HG03066 (cell line): ENCODE measurements around the gene TNFRSF12A.

Experiments
- ATAC-seq: cut with Tn5 transposase; IDR thresholded peaks from one replicate; pipeline ENCODE4 v1.9.1; 2021; ENCODE audit warnings: low read depth; ENCODE audit not compliant: unreplicated experiment

The TNFRSF12A gene

DNA sequence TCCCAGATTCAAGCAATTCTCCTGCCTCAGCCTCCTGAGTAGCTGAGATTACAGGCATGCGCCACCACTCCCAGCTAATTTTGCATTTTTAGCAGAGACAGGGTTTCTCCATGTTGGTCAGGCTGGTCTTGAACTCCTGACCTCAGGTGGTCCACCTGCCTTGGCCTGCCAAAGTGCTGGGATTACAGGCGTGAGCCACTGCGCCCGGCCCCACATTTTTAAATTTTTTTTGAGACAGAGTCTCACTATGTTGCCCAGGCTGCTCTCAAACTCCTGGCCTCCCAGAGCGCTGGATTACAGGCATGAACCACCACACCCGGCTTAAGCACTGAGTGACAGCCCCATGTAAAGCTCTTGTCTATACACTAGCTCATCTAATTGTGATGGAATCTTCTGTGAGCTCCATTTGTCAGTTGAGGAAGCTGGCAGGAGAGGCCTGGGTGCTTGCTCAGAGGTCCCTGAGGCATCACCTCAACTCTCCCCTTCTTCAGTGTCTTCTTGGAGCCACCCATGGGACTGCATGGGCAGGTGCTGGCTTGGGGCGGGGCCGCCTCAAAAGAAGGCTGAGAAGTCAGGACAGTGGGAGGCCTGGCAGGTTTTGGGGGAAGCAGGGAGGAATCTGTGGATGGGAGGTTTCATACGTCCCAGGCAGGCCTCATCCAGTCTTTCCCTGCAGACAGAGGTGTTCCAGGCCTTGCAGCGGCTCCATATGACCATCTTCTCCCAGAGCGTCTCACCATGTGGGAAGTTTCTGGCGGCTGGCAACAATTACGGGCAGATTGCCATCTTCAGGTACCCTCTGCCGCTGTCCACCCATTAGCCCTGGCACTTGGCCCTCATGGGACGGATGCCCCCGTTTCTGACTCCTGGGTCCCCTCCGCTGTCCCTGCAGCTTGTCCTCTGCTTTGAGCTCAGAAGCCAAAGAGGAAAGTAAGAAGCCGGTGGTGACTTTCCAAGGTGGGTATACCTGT lies 5.1 kb downstream of the TNFRSF12A start:
- ATAC-seq = no peak

DNA sequence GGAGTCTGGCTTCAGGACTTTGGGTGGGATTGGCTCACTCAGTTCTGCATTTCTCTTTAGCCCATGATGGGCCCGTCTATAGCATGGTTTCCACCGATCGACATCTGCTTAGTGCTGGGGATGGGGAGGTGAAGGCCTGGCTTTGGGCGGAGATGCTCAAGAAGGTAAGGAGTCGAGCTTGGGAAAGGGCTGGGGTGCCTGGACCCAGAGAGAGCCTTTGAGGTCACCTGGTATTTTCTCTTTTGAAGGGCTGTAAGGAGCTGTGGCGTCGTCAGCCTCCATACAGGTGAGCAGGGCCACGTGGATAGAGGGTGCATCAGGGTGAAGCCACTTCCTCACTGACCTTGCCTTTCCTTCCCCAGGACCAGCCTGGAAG lies 5.8 kb downstream of the TNFRSF12A start:
- ATAC-seq = no peak

DNA sequence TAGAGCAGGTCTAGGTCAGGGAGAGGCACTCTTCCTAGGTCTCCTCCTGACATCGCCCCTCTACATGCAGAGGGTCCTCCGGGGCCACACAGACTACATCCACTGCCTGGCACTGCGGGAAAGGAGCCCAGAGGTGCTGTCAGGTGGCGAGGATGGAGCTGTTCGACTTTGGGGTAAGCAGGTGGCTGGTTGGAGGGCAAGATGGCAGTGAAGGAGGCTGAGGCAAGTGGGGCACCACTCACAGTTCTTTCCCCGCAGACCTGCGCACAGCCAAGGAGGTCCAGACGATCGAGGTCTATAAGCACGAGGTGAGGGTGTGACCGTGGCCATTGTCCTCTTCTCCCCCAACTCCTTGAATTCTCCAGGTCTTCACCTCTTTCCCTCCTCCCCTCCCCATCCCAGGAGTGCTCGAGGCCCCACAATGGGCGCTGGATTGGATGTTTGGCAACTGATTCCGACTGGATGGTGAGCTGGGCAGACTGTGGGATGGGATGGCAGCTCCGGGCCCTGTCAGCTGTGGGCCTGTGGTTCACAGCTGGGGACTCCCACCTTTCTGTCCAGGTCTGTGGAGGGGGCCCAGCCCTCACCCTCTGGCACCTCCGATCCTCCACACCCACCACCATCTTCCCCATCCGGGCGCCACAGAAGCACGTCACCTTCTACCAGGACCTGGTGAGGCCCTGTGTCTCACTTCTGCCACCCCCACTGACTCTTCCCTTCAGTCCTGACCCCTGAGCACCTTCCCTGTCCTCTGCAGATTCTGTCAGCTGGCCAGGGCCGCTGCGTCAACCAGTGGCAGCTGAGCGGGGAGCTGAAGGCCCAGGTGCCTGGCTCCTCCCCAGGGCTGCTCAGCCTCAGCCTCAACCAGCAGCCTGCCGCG lies 6.7 kb downstream of the TNFRSF12A start:
- ATAC-seq = no peak

DNA sequence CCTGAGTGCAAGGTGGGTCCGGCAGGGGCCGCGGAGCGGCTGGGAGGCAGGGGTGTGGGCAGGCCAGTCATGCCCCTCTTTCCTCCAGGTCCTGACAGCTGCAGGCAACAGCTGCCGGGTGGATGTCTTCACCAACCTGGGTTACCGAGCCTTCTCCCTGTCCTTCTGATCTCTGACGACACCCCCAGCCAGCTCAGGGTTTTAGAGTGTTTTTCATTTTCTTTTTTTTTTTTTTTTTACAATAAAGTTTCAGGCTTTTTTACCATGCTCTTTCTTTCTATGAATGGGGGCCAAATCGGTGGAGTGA lies 7.3 kb downstream of the TNFRSF12A start:
- ATAC-seq = no peak

DNA sequence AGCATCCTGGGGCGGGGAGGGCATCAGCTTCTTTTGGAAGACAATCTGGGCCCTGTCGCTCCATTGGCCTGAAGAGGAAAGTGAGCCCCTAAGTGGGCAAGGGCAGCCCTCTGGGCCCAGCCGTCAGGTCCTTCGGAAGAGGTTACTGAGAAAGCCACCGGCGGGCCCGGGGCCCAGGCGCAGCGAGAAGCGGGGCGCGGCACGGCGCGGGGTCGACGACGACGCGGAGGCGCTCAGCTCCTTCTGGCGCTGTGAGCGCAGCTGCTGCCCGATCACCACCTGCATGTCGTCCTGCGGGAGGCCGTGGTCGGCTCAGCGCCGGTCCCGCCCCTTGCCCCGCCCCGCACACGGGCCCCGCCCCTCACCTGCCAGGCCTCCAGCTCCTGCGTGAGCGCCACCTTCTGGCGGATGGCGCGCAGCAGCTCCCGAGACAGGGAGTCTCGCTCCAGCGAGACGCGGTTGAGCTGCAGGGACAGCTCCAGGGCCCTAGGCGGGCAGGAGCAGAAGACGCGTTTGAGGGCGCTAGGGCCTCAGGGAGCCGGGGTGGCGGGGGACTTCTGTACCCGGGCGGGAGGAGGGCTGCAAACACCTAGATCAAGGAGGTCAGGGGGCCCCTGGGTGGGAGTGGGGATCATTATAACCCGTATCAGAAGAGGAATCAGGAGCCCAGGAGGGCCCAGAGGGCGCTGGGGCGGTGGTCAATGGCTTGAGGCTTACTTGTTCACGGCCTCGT lies 8.0 kb downstream of the TNFRSF12A start:
- no peak for ATAC-seq

DNA sequence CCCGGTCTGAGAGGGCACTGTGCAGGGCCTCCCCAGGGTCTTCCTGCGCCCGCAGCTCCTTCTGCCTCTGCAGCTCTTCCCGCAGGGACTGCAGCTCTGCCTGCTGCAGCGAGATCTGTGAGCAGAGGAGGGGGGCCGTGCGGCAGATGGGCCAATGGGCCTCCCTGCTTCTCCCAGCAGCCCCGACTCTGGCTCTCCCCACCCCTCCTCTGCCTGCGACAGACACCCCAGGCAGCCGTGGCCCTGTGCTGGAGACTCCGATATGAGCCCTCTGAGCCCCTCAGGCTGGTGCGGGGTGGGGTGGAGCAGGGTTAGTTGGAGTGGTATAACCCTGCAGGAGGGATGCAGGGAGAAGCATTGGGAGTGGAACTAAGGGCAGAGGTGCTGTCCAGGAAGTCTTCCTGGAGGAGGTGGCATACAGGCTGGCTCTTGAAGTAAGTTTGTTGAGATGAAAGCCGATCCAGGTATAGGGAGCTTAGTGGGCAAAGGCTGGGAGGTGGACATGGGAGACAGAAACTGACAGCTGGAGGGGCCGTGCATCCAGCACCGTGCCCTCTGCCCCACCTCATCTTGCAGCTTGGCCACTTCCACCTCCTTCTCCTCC lies 8.7 kb downstream of the TNFRSF12A start:
- no peak for ATAC-seq

DNA sequence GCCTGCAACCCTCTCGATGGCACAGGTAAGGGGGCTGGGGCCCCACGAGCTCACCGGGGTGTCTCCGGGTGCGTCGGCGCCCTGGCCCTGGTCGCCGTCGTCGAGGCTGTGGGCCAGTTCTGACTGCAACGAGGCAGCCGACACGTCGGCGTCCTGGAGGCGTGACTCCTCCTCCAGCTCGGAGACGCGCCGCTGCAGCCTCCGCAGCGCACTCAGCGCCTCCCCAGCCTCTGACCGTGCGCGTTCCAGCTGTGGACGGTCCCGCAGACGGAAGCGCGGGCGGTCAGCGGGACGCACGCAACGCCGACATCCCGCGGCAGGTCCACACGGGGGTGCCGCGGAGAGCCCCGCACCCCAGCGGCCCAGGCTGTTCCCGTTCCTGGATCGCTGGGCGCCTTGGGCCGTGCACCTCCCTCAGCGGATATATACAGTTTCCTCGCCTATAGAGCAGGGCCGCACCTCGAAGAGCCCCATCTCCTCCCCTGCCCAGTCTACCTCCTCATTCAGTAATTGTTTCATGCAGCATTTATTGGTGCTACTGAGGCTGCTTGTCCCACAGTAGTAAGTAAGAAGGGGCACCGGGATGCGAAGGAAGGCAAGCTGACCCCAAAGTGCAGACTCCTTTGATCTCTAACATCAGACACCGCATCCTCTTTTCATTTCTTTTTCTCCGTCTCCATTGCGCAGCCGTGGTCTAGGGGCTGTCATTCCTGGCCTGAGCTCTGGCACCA lies 9.5 kb downstream of the TNFRSF12A start:
- ATAC-seq = no peak

DNA sequence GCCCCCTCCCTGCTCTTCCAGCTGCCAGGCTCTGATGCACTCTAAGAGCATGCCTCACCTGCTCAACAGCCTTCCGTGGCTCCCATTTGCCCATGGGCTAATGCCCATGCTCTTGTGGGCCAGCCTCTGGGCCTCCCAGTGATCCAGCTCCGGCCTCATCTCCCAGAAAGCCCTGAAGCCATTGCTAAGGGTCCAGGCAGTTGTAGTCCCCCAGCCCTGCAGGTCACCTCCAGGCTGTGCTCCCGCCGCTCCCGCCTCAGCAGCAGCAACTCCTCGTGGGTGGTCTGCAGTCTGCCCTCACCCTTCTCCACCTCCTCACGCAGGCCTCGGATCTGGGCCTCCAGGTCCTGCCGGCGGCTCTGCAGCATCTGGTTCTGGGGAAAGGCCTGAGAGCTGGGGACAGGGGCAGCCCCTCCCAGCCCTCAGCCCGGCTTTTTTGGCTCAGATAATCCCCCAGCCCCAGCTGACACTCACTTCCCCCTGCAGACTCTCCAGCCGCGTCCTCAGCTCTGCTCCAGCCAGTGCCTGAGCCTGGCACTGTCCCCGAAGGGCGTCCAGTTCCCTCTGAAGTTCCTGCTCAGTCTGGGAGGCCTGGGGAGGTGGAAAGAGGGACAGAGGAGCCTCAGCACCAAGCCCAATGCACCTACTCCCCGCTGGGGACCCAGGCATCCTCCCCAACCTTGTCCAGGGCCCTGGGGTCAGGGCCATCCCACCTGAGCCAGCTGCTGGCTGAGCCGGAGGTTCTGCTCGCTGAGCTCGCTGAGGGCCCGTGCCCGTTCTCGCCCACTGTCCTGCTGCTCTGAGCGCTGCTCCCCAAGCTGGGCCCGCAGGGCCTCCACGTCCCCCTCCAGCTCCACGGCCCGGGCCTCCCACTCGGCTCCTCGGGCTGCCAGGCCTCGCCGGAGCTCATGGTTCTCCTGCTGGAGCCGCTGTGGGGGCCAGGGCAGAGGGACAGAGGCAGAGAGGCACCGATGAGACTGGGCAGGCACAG lies 10.3 kb downstream of the TNFRSF12A start:
- no peak for ATAC-seq

DNA sequence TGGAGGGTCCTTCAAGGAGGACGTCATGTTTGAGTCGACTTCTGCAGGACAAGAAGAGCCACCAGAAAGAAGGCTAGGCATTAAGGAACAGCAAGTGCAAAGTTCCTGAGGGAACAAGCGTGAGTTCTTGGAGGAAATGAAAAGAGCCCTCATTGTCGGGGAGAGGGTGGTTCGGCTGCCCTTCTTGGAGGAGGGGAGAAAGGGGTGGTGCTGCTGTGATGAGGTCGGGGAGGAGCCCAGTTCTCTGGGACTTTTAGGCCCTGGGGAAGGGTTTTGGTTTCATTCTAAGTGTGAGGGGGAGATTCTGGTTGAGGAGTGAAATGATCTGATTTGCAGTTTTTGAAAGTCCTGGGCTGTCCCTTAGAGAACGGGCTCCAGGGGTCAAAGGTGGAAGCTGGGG lies 12.5 kb downstream of the TNFRSF12A start:
- ATAC-seq = no peak

DNA sequence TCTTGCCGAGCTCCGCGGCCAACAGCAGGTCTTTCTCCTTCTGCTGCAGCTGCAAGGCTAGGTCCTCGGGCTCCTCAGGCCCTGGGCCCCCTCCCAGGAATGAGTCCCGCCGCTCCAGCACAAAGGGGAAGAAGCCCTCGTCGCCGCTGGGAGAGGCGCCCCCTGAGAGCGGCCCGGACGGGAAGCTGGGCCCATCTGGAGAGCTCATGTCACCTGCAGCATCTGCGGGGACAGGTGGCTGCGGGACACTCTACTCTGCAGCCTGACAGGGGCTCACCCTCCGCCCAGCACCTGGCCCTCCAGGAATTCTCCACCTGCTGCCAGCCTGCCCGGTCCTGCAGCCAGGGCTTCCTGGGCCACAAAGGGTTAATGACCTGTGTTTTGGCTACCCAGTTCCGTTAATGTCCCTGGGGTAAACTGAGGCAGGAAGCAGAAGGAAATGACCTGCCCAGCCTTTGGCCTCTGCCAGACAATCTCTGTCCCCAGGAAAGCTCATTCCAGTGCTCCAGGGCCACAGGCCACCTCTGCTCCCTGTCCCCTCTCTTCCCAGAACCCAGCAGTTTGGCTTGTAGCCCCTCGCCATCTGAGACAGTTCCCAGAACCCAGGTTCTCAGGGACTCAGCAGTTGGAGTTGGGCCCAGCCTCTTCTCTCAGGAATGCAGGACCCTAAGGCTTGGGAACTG lies 15.3 kb downstream of the TNFRSF12A start:
- ATAC-seq = no peak

DNA sequence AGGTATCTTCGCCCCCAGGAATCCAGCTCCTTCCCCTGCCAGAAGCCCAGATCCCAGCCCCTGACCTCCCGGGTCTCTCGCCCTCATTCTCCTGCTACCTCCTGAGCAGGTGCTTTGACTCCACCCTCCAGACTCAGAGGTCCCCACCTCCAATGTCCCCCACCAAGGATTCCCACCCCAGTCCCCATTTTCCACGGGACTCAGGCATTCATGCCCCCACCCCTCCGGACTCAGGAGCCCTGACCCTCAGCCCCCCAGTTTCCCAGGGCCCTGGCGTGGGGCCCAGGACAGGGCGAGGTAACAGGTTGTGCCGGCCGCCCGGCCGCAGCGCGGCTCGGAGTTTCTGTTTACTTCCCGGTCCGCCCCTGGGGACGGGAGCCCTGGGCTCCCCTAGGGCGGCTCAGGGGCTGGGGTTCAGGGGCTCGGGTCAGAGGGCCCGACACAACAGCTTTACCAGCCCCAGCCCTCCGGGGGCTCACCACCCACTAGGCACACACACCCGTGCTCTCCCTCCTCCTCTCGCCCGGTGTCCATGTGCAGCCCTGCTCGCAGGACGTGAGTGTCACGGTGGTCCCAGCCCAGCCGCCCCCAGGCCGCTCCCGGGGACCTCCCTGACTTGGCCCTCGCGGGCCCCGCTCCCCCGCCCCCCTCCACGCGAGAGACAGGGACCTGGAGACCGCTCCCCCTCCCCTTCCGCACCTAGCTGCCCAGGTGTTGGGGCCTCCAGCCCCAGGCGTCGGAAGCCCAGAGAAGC lies 16.0 kb downstream of the TNFRSF12A start:
- no peak for ATAC-seq

DNA sequence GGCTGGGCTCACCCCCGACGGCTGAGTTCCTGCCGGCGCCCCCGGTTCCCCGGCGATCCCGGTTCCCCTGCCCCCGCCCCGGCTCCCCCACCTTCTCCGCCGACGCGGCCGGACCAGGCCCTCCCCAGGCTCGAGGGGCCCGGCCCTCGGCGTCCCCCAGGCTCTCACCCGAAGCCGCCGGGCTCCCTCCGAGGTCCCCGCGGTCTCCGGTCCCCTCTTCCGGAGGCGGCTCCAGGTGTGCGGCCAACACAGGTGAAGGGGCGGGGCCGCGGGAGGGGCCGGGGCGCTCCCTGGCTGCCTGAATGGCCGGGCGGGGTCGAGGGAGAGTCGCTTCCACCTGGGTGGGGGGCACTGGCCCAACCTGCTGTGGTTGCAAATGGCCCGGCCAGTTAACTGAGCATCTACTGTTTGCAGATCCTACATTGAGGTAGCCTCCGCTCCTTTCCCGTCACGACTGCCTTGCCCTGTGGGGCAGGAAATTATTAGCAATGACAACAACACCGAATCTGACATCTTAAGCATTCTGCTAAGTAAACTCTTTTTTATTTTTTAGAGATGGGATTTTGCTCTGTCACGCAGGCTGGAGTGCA lies 16.7 kb downstream of the TNFRSF12A start, which contains the start of gene BICDL2:
TSS of gene BICDL2 (minus strand) at position 219 of the 590 bp plus-strand sequence. CDS start 1,448 bp downstream, outside the sequence.
- ATAC-seq = no peak

DNA sequence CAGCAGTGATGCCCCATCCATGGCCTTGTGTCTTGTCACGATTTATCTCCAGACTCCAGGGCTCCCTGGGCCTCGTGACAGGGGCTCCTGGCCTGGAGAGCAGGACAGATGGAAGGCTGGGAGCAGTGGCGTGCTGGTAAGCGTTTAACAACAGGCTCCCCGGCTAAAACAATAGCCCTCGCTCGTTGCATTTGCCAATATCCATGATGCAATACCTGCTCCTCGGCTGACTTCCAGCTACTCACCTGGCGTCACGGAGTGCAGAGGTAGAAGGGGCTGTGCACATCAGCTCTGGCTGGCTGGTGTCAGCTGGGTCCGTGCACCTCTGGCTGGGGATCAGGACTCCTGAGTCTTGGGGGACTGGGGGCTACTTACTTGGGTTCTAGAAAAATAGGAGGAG lies 18.1 kb downstream of the TNFRSF12A start:
- no peak for ATAC-seq

DNA sequence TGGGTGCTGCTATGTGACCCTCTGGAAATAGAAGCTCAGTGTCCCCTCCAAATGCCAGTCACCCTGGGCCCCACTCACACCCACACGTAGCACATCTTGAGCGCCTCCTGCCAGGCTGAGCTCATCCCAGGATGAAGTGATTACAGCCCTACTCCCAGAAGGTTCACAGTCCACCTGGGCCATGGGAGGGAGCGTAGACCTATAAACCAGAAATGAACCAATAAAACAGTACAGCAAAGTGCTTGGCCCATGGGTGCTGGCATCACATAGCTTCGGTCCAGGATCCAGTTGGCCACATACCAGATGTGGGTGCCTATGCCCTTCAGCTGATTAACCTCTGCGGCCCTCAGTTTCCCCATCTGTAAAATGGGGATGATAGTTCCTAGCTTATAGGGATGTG lies 18.7 kb downstream of the TNFRSF12A start:
- ATAC-seq = no peak

DNA sequence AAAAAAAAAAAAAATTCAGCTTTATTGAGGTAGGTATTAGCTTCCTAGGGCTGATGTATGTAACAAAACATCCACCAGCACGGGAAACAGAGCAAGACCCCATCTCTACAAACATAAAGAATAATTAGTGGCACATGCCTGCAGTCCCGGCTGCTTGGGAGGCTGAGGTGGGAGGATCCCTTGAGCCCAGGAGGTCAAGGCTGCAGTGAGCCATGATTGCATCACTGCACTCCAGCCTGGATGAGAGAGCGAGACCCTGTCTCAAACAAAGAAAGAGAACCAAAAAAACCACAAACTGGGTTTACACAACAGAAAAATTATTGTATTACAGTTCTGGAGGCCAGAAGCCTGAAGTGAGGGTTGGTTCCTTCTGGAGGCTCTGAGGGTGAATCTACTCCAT lies 22.2 kb downstream of the TNFRSF12A start:
- ATAC-seq = no peak

DNA sequence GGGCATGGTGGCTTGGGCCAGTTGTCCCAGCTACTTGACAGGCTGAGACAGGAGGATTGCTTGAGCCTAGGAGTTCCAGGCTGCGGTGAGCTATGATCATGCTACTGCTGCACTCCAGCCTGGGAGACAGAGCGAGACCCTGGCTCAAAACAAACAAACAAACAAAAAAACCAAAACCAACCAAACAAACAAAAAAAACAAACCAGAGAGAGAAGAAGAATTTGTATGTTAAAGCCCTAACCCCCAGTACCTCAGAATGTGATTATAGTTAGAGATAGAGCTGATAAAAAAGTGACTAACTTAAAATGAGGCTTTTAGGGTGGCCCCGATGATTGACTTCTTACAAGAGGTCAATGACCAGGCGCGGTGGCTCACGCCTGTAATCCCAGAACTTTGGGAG lies 24.5 kb downstream of the TNFRSF12A start:
- no peak for ATAC-seq
